HL-60 (cell line): Measurements from ENCODE around the gene PHLPP2.

Experiments used
- DNase-seq, 2 experiments: peaks; one replicate each; pipeline ENCODE4 v3.0.0-alpha.2; 2010 to 2020; ENCODE audit warnings: low read depth in 1 of 2, low spot score in 1 of 2
- H3K27ac ChIP-seq: fragments of 250-450 bp; sonication (Bioruptor Pico); replicated peaks from 2 replicates; pipeline ENCODE4 v1.5.1; 2020; ENCODE audit warnings: mild to moderate bottlenecking, moderate library complexity
- H3K27me3 ChIP-seq: fragments of 250-450 bp; sonication (Bioruptor Pico); 2 replicates; pipeline ENCODE4 v1.5.1; 2021; ENCODE audit warnings: mild to moderate bottlenecking, moderate library complexity; ENCODE audit not compliant: insufficient read depth, poor library complexity, severe bottlenecking
- H3K4me3 ChIP-seq: replicated peaks from 2 replicates; pipeline ENCODE4 v1.5.1; 2011; ENCODE audit warnings: mild to moderate bottlenecking, control low read depth, low read length; ENCODE audit not compliant: insufficient read depth
- CTCF ChIP-seq: IDR thresholded peaks from one replicate; pipeline ENCODE4 v1.5.1; 2011; ENCODE audit warnings: low read length, control low read depth, inconsistent platforms; ENCODE audit not compliant: insufficient read depth
- GABPA ChIP-seq: IDR thresholded peaks from 2 replicates; pipeline ENCODE4 v1.6.1; 2012; ENCODE audit warnings: low read depth
- POLR2AphosphoS5 ChIP-seq: IDR thresholded peaks from 2 replicates; pipeline ENCODE4 v1.6.1; 2012; ENCODE audit warnings: low read depth
- REST ChIP-seq: IDR thresholded peaks from 2 replicates; pipeline ENCODE4 v1.6.1; 2012; ENCODE audit warnings: low read depth; ENCODE audit not compliant: insufficient replicate concordance
- SPI1 ChIP-seq: IDR thresholded peaks from 2 replicates; pipeline ENCODE4 v1.6.1; 2012; ENCODE audit warnings: low read depth, mild to moderate bottlenecking, borderline replicate concordance

Gene PHLPP2

GRCh38 chr16:71672803-71673581, 51.5 kb downstream of the PHLPP2 start:
- no peak for DNase-seq
- no peaks in the 10 kb centered on the region for H3K27me3 ChIP-seq
- H3K27ac ChIP-seq, result no peak overlapping the region
- no peak for TF ChIP-seq POLR2AphosphoS5
- no peak for TF ChIP-seq CTCF
- no peak for TF ChIP-seq REST
- no peak for TF ChIP-seq GABPA
- TF ChIP-seq SPI1, result no peak
- H3K4me3 ChIP-seq, result no peak overlapping the region

GRCh38 chr16:71672125-71672524, 52.4 kb downstream of the PHLPP2 start:
- no peak for DNase-seq
- Histone ChIP-seq H3K4me3 (no peak overlapping the region), H3K27me3 (no peaks in the 10 kb centered on the region), H3K27ac (no peak overlapping the region)
- TF ChIP-seq SPI1 (no peak), GABPA (no peak), REST (no peak), CTCF (no peak), POLR2AphosphoS5 (no peak)

- no peak overlapping the region for H3K27ac ChIP-seq
- TF ChIP-seq CTCF, result no peak
- no peak for TF ChIP-seq GABPA
- TF ChIP-seq REST, result no peak
- TF ChIP-seq POLR2AphosphoS5, result no peak
- TF ChIP-seq SPI1, result no peak
- no peaks in the 10 kb centered on the region for H3K27me3 ChIP-seq
- no peak for DNase-seq
- H3K4me3 ChIP-seq, result no peak overlapping the region
These were observed 53.3 kb downstream of the PHLPP2 start for GRCh38 chr16:71671165-71671564.
